ENCODE data around the gene ARRDC2. TPM values are rescaled to one million over a fixed set of nuclear protein-coding genes. Genes with fewer than 3 reads are reported as not detected.
A peak's percentile ranks its signal among the peaks of the same experiment; 100 is the strongest.

ARRDC2 gene
- total and polyA plus RNA-seq, 2 of the 13 experiments (the other 11 are each of a cell fraction or from before 2014, with no cell fraction given): 2.1 to 3.4 TPM

GRCh38 chr19:18058208-18059009 is 50.4 kb downstream of the ARRDC2 start:
- Histone ChIP-seq H2AFZ (ENCODE audit: low read length) (no peak overlapping the region), H3K27me3 (ENCODE audit: control insufficient read depth in 1 of 2, insufficient read depth in 2 of 2, low read length in 2 of 2) (peaks cover 0 to 6% of the 10 kb centered on the region in 2 experiments; a peak in 2 of 5 replicates), H3K4me3 (replicated peaks in 1 of 3; ENCODE audit: insufficient read depth in 1 of 3, low read depth in 2 of 3, low read length in 3 of 3) (peak overlapping the region in 1 of 3 experiments; percentile 60; a peak in 2 of 6 replicates), H3K9ac (ENCODE audit: insufficient read depth, low read depth, low read length) (0 out of 2 replicates have a peak overlapping the region, but pooled peaks have one; percentile 5), H3K79me2 (ENCODE audit: insufficient read depth, low read length) (no peaks in the 10 kb centered on the region), H3K4me1 (ENCODE audit: insufficient read depth, low read length) (peaks cover 17% of the 10 kb centered on the region), H3K9me3 (ENCODE audit: low read length) (no peaks in the 10 kb centered on the region), H3K4me2 (ENCODE audit: low read depth, low read length) (peak overlapping the region; percentile 63), H4K20me1 (ENCODE audit: insufficient read depth, low read length) (no peaks in the 10 kb centered on the region), H3K36me3 (replicated peaks in 1 of 2; ENCODE audit: control insufficient read depth in 1 of 2, insufficient read depth in 2 of 2, low read length in 2 of 2) (no peaks in the 10 kb centered on the region), H3K27ac (ENCODE audit: extremely low read length, insufficient read depth, low read length) (no peak overlapping the region)
- no TSS peak for BruUV-seq (replicated peaks)
- in situ Hi-C loops (cut with HindIII; ENCODE audit: extremely low pct_ligation_motif_present, low pct_unique_long_range_greater_than_20kb): loop anchor here (5.0 to 25.0 kb wide), 2 partner anchors 51 to 121 kb away; partner anchors contain the start of genes ARRDC2 and CCDC124
- FAIRE-seq: no peak
- peak; percentile 47 for DNase-seq (ENCODE audit: low spot score)
- intact Hi-C loops (cut with micrococcal nuclease; ENCODE audit: unreplicated experiment): loop anchor here (1.0 kb wide), 1 partner anchor 51 kb away; no protein-coding TSS in a partner anchor
- ChIA-PET POLR2A (no interaction called here), CTCF (ENCODE audit: low intra/inter-chr PET ratio, low total read pairs) (interaction anchor here (0.8 to 3.4 kb wide), 5 partner anchors 49 to 120 kb away, joined by 3 to 85 read pairs (median 4); partner anchors contain the start of gene ARRDC2)
- ATAC-seq: peak; percentile 85
- WGBS (ENCODE audit: low lambda C conversion rate): 23% methylated on average over 23 of the region's 34 CpGs
- TF ChIP-seq ZKSCAN8 (CRISPR knock-in tag; IDR thresholded peaks at IDR 0.05; ENCODE audit: borderline replicate concordance): no peak
- TF ChIP-seq ZFP91 (CRISPR knock-in tag; IDR thresholded peaks at IDR 0.05; ENCODE audit: borderline replicate concordance): 0 out of 2 replicates have a peak, but pooled peaks have one; percentile 33
- no peak for TF ChIP-seq SIX1 (CRISPR knock-in tag; IDR thresholded peaks at IDR 0.05; ENCODE audit: borderline replicate concordance)
- TF ChIP-seq ATF7-NPFF (CRISPR knock-in tag; IDR thresholded peaks at IDR 0.05; ENCODE audit: low read depth): no peak
- no peak for TF ChIP-seq DNMT1 (CRISPR knock-in tag; IDR thresholded peaks at IDR 0.05)
- TF ChIP-seq ZNF3 (CRISPR knock-in tag; IDR thresholded peaks at IDR 0.05): no peak
- peak; percentile 33 for TF ChIP-seq ASH2L (IDR thresholded peaks at IDR 0.05; ENCODE audit: insufficient read length, low read depth, low read length)
- no peak for TF ChIP-seq ARID4A (CRISPR knock-in tag; IDR thresholded peaks at IDR 0.05; ENCODE audit: borderline replicate concordance)
- TF ChIP-seq ZBTB49 (CRISPR knock-in tag; IDR thresholded peaks at IDR 0.05; ENCODE audit: borderline replicate concordance): no peak
- no peak for TF ChIP-seq BHLHE40 (IDR thresholded peaks at IDR 0.05; ENCODE audit: low read length)
- TF ChIP-seq SRSF1 (optimal IDR thresholded peaks at IDR 0.05; ENCODE audit: low read depth, low read length): peak; percentile 70
- TF ChIP-seq ZBTB25 (CRISPR knock-in tag; IDR thresholded peaks at IDR 0.05): no peak
- no peak for TF ChIP-seq NBN (conservative IDR thresholded peaks at IDR 0.05)
